SJCRH30 (cell line): ENCODE results near the gene PRKCA. TPM values are rescaled to one million over a fixed set of nuclear protein-coding genes. Genes with fewer than 3 reads are reported as not detected.

Source experiments
- DNase-seq, 2 experiments: peaks; one replicate each; pipeline ENCODE4 v3.0.0-alpha.2; 2015 to 2020
- H3K27ac ChIP-seq: fragments of 250-450 bp; sonication (Bioruptor Pico); 2 replicates; pipeline ENCODE4 v1.5.1; 2020; ENCODE audit warnings: mild to moderate bottlenecking, moderate library complexity
- H3K27me3 ChIP-seq: fragments of 250-450 bp; sonication (Bioruptor Pico); 2 replicates; pipeline ENCODE4 v1.5.1; 2020; ENCODE audit warnings: mild to moderate bottlenecking, moderate library complexity
- H3K36me3 ChIP-seq: fragments of 250-450 bp; sonication (Bioruptor Pico); 2 replicates; pipeline ENCODE4 v1.5.1; 2020; ENCODE audit warnings: mild to moderate bottlenecking, moderate library complexity
- H3K4me1 ChIP-seq: fragments of 250-450 bp; sonication (Bioruptor Pico); 2 replicates; pipeline ENCODE4 v1.5.1; 2020; ENCODE audit warnings: mild to moderate bottlenecking, moderate library complexity
- H3K4me3 ChIP-seq: fragments of 250-450 bp; sonication (Bioruptor Pico); 2 replicates; pipeline ENCODE4 v1.5.1; 2020; ENCODE audit warnings: mild to moderate bottlenecking, moderate library complexity
- H3K9me3 ChIP-seq: fragments of 250-450 bp; sonication (Bioruptor Pico); replicated peaks from 2 replicates; pipeline ENCODE4 v1.5.1; 2020; ENCODE audit warnings: mild to moderate bottlenecking, moderate library complexity
- total RNA-seq: library from RNA; depleted of rRNA; stranded (reverse); fragments of >200 nt; shearing (Covaris generic); gene quantifications from 2 replicates; pipeline ENCODE4 v1.2.3, GENCODE V29; 2014

Gene PRKCA
- total RNA-seq, 1 experiment from 2014 or later, result 24.7 TPM

DNA sequence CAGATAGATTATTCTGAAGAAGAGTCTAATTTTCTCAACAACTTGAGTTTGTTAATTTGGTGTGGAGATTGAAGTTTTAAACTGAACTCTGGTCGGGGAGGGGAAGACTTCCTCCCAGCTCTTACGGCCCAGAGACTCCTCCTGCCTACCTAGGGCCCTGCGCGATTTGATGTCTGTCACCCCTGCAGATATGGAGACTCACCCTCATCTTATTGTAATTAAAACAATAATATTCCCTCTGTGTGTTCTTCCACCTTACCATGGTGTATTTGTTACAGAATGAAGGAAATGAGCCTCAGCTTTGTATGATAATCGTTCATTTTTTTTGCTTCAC is 348.1 kb downstream of the PRKCA start:
- H3K4me3 ChIP-seq, result no peak overlapping the region
- H3K9me3 ChIP-seq, result no peaks in the 10 kb centered on the region
- DNase-seq, result no peak
- no peaks in the 10 kb centered on the region for H3K27me3 ChIP-seq
- peaks cover 4% of the 10 kb centered on the region for H3K36me3 ChIP-seq
- no peak overlapping the region for H3K27ac ChIP-seq
- H3K4me1 ChIP-seq, result no peaks in the 10 kb centered on the region

DNA sequence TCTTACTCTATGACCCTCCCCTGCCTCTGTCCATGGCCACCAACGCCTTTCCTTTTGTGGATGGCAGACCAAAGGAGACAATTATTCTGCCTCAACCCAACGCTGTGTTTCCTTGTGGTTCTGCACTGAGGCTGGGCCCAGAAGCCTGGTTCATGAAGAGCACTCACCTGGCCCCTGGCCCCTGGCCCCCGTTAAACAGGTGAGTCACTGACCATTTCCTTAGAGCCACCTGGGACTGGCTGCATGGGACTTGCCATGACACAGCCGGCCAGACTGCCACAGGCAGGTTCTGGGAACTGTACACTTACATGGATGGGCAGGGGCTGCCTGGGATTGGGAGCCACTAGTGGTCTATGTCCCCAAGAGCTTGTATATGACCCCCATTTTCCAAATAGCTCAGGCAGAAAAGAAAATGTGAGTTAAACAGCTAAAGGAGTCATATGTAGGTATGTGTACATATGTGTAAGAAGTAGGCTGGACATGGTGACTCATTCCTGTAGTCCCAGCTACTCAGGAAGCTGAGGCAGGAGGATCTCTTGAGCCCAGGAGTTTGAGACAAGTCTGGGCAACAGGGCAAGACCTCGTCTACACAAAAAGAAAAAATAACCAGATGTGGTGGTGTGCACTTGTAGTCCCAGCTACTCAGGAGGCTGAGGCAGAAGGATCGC is 350.6 kb downstream of the PRKCA start:
- Histone ChIP-seq H3K27me3 (no peaks in the 10 kb centered on the region), H3K9me3 (no peaks in the 10 kb centered on the region), H3K4me3 (no peak overlapping the region), H3K36me3 (peaks cover 2% of the 10 kb centered on the region), H3K27ac (no peak overlapping the region), H3K4me1 (no peaks in the 10 kb centered on the region)
- DNase-seq, result no peak

DNA sequence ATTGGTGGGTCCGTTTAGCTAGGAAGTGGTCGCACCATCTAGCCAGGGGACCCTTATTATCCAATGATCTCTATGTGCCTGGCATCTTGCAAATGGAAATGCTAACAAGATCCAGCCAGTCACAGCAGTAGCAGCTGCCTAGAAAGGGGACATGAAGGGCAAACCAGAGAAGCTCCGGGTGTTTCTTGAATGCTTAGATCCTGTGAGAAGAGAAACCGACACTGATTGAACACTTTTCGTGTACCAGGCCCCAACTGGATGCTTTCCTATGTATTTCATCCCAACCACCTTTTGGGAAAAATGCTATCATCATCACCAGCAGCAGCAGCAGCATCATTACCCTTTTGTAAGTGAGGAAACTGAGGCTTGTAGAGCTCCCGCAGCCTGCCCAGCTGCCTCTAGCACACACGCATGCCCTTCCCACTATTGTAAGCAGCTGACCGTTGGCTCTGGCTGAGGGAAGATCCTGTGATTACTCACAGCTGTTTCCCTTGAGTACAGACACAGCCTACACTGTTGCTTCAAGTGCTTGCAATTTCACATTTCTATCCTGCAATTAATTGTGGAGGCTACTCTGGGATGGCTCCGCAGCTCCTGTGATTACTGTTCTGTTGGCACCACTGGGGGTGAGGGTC is 351.8 kb downstream of the PRKCA start:
- Histone ChIP-seq H3K9me3 (no peaks in the 10 kb centered on the region), H3K36me3 (peaks cover under 1% of the 10 kb centered on the region), H3K27ac (no peak overlapping the region), H3K27me3 (no peaks in the 10 kb centered on the region), H3K4me1 (no peaks in the 10 kb centered on the region), H3K4me3 (no peak overlapping the region)
- peak in 1 of 2 experiments; percentile 9 for DNase-seq

DNA sequence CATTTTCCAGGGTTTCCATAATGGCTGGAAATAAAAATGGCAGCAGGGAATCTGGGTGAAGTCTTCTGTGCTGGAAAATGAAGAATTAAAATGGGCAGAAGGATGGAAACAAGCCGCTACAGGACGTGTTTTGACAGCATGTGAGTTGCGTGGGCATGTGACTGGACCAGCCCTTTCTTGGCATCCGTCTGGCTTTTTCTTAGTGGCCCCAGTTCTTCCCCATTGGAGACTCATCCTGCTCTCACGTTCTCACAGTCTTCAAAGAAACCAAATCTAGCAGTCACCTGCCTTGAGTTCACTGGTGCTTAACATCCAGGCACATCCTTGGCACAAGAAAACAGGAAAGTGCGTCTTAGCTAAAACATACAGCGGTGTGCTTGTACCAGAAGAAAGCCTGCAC is 352.4 kb downstream of the PRKCA start:
- no peaks in the 10 kb centered on the region for H3K4me1 ChIP-seq
- no peak overlapping the region for H3K27ac ChIP-seq
- DNase-seq, result no peak
- H3K9me3 ChIP-seq, result no peaks in the 10 kb centered on the region
- no peak overlapping the region for H3K4me3 ChIP-seq
- H3K27me3 ChIP-seq, result no peaks in the 10 kb centered on the region
- H3K36me3 ChIP-seq, result no peaks in the 10 kb centered on the region; the same call in 1 of the 2 replicates

DNA sequence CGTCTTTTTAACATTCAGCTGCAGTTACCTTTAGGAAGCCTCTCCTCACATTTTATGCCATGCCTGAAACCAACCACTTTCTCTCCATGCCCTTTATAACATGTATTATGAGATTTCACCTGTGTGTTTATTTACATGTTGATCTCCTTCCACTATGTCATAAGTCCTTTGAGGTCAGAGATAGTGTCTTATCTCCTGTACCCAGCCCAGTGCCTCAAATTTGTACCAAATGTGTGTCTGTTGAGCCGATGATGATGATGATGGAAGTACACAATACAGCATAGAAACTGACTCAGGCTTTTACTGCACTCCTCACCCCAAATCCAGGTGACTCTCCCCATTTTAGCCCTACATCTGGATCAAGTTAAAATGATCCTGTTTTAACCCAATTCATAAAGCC is 353.0 kb downstream of the PRKCA start:
- Histone ChIP-seq H3K4me1 (no peaks in the 10 kb centered on the region), H3K27ac (no peak overlapping the region), H3K36me3 (no peaks in the 10 kb centered on the region; the same call in 1 of the 2 replicates), H3K4me3 (no peak overlapping the region), H3K27me3 (no peaks in the 10 kb centered on the region), H3K9me3 (no peaks in the 10 kb centered on the region)
- no peak for DNase-seq

DNA sequence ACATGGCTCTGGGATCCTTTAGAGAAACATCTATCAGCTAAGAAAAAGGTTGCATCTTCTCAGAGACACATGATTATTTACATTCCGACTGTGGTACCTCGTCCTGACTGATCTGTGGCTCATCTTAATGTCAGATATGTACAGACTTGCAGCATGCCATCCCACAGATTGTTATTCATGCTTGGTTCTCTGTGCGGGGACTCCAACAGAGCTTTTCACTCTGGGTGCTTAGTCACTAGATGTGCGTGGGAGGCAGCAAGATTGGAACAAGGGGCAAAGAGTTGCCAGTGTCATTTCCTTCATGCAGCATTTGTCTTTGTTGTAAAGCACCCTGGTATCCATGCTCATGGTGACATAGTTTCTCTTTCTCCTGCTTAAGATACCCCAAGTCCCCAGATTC is 353.4 kb downstream of the PRKCA start:
- H3K27ac ChIP-seq, result no peak overlapping the region

DNA sequence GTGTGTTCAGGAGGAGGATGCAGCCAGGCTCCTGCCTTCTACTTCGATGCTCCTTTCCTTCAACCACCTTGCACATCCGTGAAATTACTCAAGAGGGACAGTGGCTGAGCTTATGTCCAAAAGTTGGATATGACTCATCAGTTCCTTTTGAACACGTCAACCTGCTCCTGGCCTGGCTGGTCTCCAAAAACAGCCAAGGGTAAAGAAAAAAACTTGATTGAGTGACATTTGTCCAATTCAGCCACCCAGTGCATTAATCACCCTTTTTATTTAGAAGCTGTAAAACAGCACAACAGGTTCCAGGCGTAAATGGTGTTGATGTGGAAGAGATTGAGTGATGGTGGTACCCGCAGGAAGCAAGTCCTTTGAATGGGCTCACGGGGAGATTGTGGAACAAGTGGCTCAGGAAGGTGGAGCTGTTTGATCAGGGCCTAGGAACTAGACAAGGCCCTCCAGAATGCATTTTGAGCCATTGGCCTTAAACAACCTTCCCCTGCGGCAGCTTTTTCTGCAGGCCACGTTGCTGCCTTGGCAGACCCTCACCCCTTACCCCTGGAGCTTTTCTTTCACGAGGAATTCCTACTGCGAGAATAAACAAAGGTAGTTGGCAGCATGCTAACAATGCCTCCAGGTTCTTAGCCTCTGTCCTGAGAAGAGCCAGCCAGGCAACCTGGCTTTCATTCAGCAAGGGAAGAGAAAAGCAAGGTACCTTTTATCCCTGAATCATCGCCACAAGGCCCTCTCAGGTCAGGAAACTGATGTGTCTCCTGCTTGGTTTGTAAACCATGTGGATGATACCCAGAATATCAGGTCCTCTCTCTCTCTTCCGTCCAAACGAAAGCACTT is 359.2 kb downstream of the PRKCA start:
- Histone ChIP-seq H3K27me3 (no peaks in the 10 kb centered on the region), H3K4me1 (no peaks in the 10 kb centered on the region), H3K27ac (no peak overlapping the region), H3K9me3 (no peaks in the 10 kb centered on the region), H3K36me3 (no peaks in the 10 kb centered on the region; the same call in 1 of the 2 replicates), H3K4me3 (no peak overlapping the region)
- DNase-seq, result no peak

More for the DNA sequence above, 353.4 kb downstream of the PRKCA start:
- Histone ChIP-seq H3K27me3 (no peaks in the 10 kb centered on the region), H3K4me1 (no peaks in the 10 kb centered on the region), H3K36me3 (no peaks in the 10 kb centered on the region; the same call in 1 of the 2 replicates), H3K9me3 (no peaks in the 10 kb centered on the region), H3K4me3 (no peak overlapping the region)
- DNase-seq, result no peak

DNA sequence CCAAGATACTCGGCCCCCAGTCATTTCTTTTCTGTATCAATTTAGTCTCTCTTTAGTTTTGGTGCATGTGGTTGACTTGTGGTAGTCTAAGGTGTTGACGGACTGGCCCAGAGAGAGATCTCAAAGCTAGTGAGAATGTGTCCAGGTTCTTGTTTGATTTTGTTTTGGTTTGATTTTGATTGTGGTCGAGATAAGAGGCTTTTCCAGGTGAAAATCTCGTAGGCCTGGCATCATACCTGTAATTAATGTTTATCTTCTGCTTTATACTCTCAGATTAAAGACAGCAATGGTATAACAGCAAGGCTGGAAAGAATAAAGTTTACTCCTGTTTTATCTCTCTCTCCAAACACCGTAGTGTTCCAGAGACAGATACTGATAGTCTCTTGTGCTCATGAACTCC is 360.1 kb downstream of the PRKCA start:
- no peak for DNase-seq
- no peak overlapping the region for H3K27ac ChIP-seq
- H3K27me3 ChIP-seq, result no peaks in the 10 kb centered on the region
- no peak overlapping the region for H3K4me3 ChIP-seq
- H3K4me1 ChIP-seq, result no peaks in the 10 kb centered on the region
- no peaks in the 10 kb centered on the region for H3K9me3 ChIP-seq
- no peaks in the 10 kb centered on the region; the same call in 1 of the 2 replicates for H3K36me3 ChIP-seq

DNA sequence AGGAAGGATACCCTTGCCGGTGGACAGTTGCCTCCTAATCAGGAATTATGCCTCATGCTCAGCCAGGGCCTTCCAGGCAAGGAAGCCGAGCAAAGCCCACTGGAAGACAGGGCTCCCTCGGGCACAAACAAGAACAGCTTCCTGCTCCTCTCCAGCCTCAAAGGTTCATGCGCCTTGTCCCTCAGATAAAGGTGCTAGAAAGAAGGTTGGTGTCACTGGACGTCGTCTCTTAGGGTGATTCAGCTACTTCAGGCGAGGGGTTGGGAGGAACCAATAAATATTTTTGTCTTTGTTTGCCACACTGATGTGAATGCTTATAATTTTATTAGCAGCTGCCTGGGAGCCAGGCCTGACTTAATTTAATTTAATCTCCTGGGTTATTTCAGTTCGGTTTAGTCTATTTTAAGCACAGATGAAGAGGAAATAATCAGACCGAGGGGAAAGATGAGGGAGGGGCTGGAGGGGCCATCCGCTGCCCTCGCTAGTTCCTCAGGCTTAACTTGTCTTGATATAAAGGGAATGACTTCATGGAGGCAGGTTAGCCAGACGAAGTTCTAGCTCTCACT is 360.7 kb downstream of the PRKCA start:
- Histone ChIP-seq H3K4me1 (no peaks in the 10 kb centered on the region), H3K9me3 (no peaks in the 10 kb centered on the region), H3K4me3 (no peak overlapping the region), H3K27ac (no peak overlapping the region), H3K36me3 (no peaks in the 10 kb centered on the region; the same call in 1 of the 2 replicates), H3K27me3 (no peaks in the 10 kb centered on the region)
- DNase-seq, result no peak

DNA sequence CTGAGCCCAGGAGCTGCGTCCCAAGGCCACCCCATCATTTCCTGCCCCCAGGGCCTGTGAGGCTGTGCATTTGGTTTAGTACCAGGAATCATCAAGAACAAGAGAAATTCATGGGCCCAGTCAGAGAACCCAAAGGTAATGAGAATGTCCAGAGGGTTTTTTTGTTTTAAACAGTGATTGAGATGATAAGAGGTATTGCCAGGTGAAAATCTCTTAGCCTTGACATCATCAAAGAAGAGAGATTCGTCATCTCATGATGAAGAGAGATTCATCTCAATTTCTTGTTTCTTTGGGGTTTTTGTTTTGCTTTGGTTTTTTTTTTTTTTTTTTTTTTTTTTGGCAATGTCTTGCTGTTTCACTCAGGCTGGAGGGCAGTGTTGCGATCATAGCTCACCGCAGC is 361.9 kb downstream of the PRKCA start:
- no peak for DNase-seq
- Histone ChIP-seq H3K4me3 (no peak overlapping the region), H3K36me3 (no peaks in the 10 kb centered on the region), H3K9me3 (no peaks in the 10 kb centered on the region), H3K4me1 (no peaks in the 10 kb centered on the region), H3K27me3 (no peaks in the 10 kb centered on the region), H3K27ac (no peak overlapping the region)

DNA sequence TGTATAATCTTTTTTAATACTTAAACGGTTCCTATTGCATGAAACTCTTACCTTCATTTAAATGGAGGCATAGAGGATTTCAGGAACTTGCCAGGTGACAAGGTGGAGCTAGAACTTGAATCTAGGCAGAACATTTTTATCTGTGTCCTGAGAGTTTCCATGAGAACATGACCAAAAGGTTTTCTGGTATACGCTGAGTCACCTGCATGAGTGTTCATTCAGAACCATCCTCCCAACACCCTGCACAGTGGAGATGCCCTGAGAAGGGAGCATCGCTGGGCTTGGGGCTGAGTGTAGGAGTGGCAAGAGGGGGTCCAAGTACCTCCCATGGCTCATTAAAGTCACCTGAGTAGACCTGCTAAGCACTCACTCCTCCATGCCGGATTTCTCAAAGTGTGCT is 362.8 kb downstream of the PRKCA start:
- no peaks in the 10 kb centered on the region for H3K4me1 ChIP-seq
- H3K27ac ChIP-seq, result no peak overlapping the region
- H3K4me3 ChIP-seq, result no peak overlapping the region
- no peaks in the 10 kb centered on the region for H3K36me3 ChIP-seq
- DNase-seq, result no peak
- no peaks in the 10 kb centered on the region for H3K27me3 ChIP-seq
- no peaks in the 10 kb centered on the region for H3K9me3 ChIP-seq

DNA sequence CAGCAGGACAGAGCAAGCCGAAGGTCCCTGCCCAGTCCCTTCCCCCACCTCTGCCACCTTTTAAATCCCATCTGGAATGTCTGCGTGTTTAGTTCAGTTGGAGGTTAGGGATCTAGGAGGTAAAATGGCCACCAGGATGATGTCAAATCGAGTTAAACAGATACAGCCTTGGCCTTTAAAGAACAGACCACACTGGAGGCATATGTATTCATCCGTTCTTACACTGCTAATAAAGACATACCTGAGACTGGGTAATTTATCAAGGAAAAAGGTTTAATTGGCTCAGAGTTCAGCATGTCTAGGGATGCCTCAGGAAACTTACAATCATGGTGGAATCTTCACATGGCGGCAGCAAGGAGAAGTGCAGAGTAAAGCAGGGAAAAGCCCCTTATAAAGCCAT is 364.7 kb downstream of the PRKCA start:
- no peak overlapping the region for H3K4me3 ChIP-seq
- H3K27me3 ChIP-seq, result no peaks in the 10 kb centered on the region
- no peaks in the 10 kb centered on the region for H3K36me3 ChIP-seq
- no peaks in the 10 kb centered on the region for H3K9me3 ChIP-seq
- H3K4me1 ChIP-seq, result no peaks in the 10 kb centered on the region
- DNase-seq, result no peak
- H3K27ac ChIP-seq, result no peak overlapping the region

DNA sequence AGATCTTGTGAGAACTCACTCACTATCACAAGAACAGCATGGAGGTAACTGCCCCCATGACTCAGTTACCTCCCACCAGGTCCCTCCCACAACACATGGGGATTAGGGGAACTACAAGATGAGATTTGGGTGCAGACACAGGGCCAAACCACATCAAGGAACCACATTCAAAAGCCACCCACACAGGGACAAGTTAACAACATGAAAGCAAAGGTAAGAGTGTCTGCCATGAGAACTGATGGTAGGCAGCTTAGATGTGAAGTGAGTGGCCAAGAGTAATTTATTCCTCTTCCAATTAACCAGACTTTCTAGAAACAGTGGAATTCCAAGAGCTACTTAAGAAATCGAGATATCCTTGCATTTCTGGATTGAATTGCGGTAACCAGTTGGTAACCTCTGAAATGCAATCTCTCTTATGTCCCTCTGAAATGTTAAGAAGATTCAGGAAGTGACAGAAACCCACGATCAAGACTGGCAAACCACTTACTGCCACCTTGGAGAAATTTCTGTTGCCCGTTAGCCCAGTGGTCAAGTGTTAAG is 365.1 kb downstream of the PRKCA start:
- H3K27me3 ChIP-seq, result no peaks in the 10 kb centered on the region
- no peaks in the 10 kb centered on the region for H3K9me3 ChIP-seq
- H3K4me1 ChIP-seq, result no peaks in the 10 kb centered on the region
- H3K4me3 ChIP-seq, result no peak overlapping the region
- DNase-seq, result no peak
- no peaks in the 10 kb centered on the region for H3K36me3 ChIP-seq
- no peak overlapping the region for H3K27ac ChIP-seq

DNA sequence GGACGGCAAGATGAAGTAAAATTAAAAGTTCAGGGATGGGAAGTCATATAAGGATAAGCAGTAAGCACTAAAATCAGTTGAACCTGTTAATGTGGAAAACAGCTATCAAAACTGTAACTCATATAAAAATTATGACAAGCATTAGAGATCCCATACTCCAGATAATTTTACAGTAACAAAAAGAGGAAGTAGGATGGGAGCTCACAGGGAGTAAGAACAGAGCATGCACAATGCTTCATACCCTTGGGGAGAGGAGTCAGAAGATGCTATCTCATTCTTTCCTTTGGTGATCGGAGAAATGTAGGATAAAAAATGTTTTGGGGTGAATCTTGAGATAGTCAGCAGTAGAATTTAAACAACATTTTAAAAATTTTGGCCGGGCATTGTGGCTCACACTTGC is 367.8 kb downstream of the PRKCA start:
- Histone ChIP-seq H3K4me1 (no peaks in the 10 kb centered on the region), H3K9me3 (no peaks in the 10 kb centered on the region), H3K36me3 (no peaks in the 10 kb centered on the region), H3K27ac (no peak overlapping the region), H3K4me3 (no peak overlapping the region), H3K27me3 (no peaks in the 10 kb centered on the region)
- no peak for DNase-seq

DNA sequence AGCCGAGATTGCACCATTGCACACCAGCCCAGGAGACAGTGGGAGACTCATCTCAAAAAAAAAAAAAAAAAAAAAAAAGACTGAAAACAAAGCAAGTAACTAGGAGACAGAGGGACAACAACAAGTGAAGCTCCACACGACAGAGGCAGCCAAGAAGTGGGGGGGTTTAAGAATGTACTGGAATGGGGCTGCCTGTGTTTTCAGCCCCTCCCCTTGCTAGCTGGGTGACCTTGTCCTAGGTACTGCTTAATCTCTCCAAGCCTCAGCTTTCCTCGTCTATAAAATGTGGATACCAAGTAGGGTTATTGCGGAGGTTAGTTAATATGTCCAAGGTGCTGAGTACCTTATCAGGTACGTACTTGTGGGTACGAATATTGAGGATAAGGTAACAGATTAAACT is 368.7 kb downstream of the PRKCA start:
- Histone ChIP-seq H3K4me1 (no peaks in the 10 kb centered on the region), H3K4me3 (no peak overlapping the region), H3K27me3 (no peaks in the 10 kb centered on the region), H3K9me3 (no peaks in the 10 kb centered on the region), H3K36me3 (no peaks in the 10 kb centered on the region), H3K27ac (no peak overlapping the region)
- DNase-seq, result no peak
